GM12878 (cell line): Measurements from ENCODE around the gene OR7A10. TPM values are rescaled to one million over a fixed set of nuclear protein-coding genes. Genes with fewer than 3 reads are reported as not detected.

Experiments used
- ATAC-seq: fragments of 200-7000 bp; cut with Tn5 transposase; 3 replicates; pipeline ENCODE4 v1.9.1; 2020; ENCODE audit warnings: mild to moderate bottlenecking, moderate library complexity
- BruUV-seq: library from RNA; stranded (reverse); fragments of 400-500 nt; replicated peaks from 2 replicates; lab custom pipeline; 2021; lab: Mats Ljungman, UMichigan
- CTCF ChIA-PET: fragments of 300-600 bp; sonication (Branson Sonifier 250); formaldehyde crosslinking; extraction: SDS; loops from one replicate; lab custom pipeline; 2021; ENCODE audit warnings: inconsistent platforms; lab: Yijun Ruan, JAX
- POLR2A ChIA-PET: fragments of 350-600 bp; formaldehyde crosslinking; extraction: SDS; loops from one replicate; lab custom pipeline; 2021; ENCODE audit warnings: inconsistent platforms; lab: Charles Lee
- RAD21 ChIA-PET: fragments of 300-600 bp; sonication (Branson Sonifier 250); formaldehyde crosslinking; loops from one replicate; lab custom pipeline; 2023; ENCODE audit warnings: antibody characterized with exemption; ENCODE audit not compliant: unreplicated experiment; lab: Charles Lee
- SMC1A ChIA-PET: fragments of 300-600 bp; sonication (Branson Sonifier 250); formaldehyde crosslinking; loops from one replicate; lab custom pipeline; 2023; ENCODE audit not compliant: unreplicated experiment, uncharacterized antibody; lab: Charles Lee
- DNase-seq: peaks from one replicate; pipeline ENCODE4 v3.0.0-alpha.2; 2011; ENCODE audit warnings: low read depth, low spot score
- FAIRE-seq: peaks from 3 replicates; lab custom pipeline; 2011; peaks lifted over from hg19 to GRCh38; lab: Jason Lieb, UNC
- H2AFZ ChIP-seq: 2 replicates; pipeline ENCODE4 v1.6.0; 2011; ENCODE audit warnings: low read depth, low read length, control low read depth; ENCODE audit not compliant: control insufficient read depth
- H3K27ac ChIP-seq: 2 replicates; pipeline ENCODE4 v1.5.1; 2011; ENCODE audit warnings: control low read depth; ENCODE audit not compliant: control insufficient read depth, insufficient read depth
- H3K27me3 ChIP-seq, 2 experiments: replicated peaks in 1 of 2; 2 replicates each; pipeline versions ENCODE4 v1.6.0 to v1.6.1; 2011; ENCODE audit warnings: low read length in 1 of 2; ENCODE audit not compliant: control insufficient read depth in 2 of 2, insufficient read depth in 2 of 2
- H3K36me3 ChIP-seq, 2 experiments: 2 replicates each; pipeline ENCODE4 v1.5.1; 2011; ENCODE audit warnings: low read length in 1 of 2; ENCODE audit not compliant: control insufficient read depth in 2 of 2, insufficient read depth in 2 of 2
- H3K4me1 ChIP-seq: 2 replicates; pipeline ENCODE4 v1.6.1; 2011; ENCODE audit warnings: mild to moderate bottlenecking, low read length, moderate library complexity, mixed read lengths; ENCODE audit not compliant: control insufficient read depth, insufficient read depth
- H3K4me2 ChIP-seq: 2 replicates; pipeline ENCODE4 v1.6.0; 2011; ENCODE audit warnings: control low read depth; ENCODE audit not compliant: control insufficient read depth, insufficient read depth
- H3K4me3 ChIP-seq: fragments of 200-600 bp; sonication (generic); 2 replicates; pipeline ENCODE4 v1.5.1; 2016
- H3K79me2 ChIP-seq: 2 replicates; pipeline ENCODE4 v1.6.0; 2011; ENCODE audit warnings: low read length; ENCODE audit not compliant: control insufficient read depth, insufficient read depth
- H3K9ac ChIP-seq: 2 replicates; pipeline ENCODE4 v1.8.0; 2011; ENCODE audit warnings: low read length, control low read depth, mixed read lengths; ENCODE audit not compliant: control insufficient read depth, insufficient read depth
- H3K9me3 ChIP-seq: replicated peaks from 3 replicates; pipeline ENCODE4 v1.5.1; 2011; ENCODE audit warnings: mild to moderate bottlenecking, low read length; ENCODE audit not compliant: control insufficient read depth, insufficient read depth
- H4K20me1 ChIP-seq: 2 replicates; pipeline ENCODE4 v1.6.0; 2011; ENCODE audit not compliant: control insufficient read depth, insufficient read depth
- RAD21 ChIP-seq: IDR thresholded peaks from 2 replicates; pipeline ENCODE4 v1.6.1; 2011; ENCODE audit warnings: mild to moderate bottlenecking, low read depth, low read length, moderate library complexity; ENCODE audit not compliant: insufficient read depth
- RBBP5 ChIP-seq: fragments of 200-600 bp; sonication (generic); conservative IDR thresholded peaks from 2 replicates; pipeline ENCODE4 v1.6.1; 2016
- TCF12 ChIP-seq: IDR thresholded peaks from 2 replicates; pipeline ENCODE4 v1.6.1; 2011; ENCODE audit warnings: low read depth, mild to moderate bottlenecking, low read length
- ZNF24 ChIP-seq: fragments of 450-650 bp; IDR thresholded peaks from 2 replicates; pipeline ENCODE4 v1.6.1; 2017; ENCODE audit warnings: antibody characterized with exemption, mild to moderate bottlenecking
- WGBS: methylation state at CpG from one replicate; pipeline ENCODE4 v1.1.6; 2016; ENCODE audit warnings: low lambda C conversion rate; ENCODE audit not compliant: insufficient replicate concordance, insufficient coverage; ENCODE audit errors: missing lambda C conversion rate; 5-methylcytosine and 5-hydroxymethylcytosine counted together
- in situ Hi-C: fragments of 300-500 bp; cut with MboI; formaldehyde crosslinking; loops from 9 replicates; pipeline ENCODE4 v1.14.3; 2018; ENCODE audit warnings: mixed read lengths
- intact Hi-C: fragments of 100-400 bp; cut with micrococcal nuclease; formaldehyde crosslinking; loops from one replicate; pipeline ENCODE4 v1.14.2; 2022; ENCODE audit not compliant: unreplicated experiment
- polyA plus RNA-seq, 11 experiments: library from polyadenylated mRNA; depleted of rRNA in 4 of 11; unstranded in 6 of 11; stranded (reverse) in 5 of 11; fragments of >200 nt; fragmentation: Nextera tagmentation in 4 of 11; fragmentation: Illumina TruSeq in 1 of 11; extraction: Ambion mirVana in 4 of 11; extraction: Trizol in 1 of 11; gene quantifications; 1 replicate in 1 of 11; 2 replicates in 10 of 11; pipeline versions ENCODE4 v1.2.1 to v1.2.3, GENCODE V29; 2011 to 2016; ENCODE audit warnings: inconsistent platforms in 2 of 11, missing spikeins in 2 of 11, low read depth in 1 of 11
- total RNA-seq, 4 experiments: library from RNA; depleted of rRNA in 3 of 4; stranded (reverse); fragments of >200 nt in 3 of 4; fragmentation: Illumina TruSeq in 1 of 4; extraction: Trizol in 1 of 4; gene quantifications; 2 replicates each; pipeline versions ENCODE4 v1.2.1 to v1.2.3, GENCODE V29; 2013 to 2021
- TF ChIP-seq, protein P1 (sequence below): IDR thresholded peaks from 2 replicates; pipeline ENCODE4 v1.6.1; 2012; ENCODE audit warnings: improper control_type of control experiment, low read depth, low read length; ENCODE audit not compliant: insufficient replicate concordance
- TF ChIP-seq, protein P2 (sequence below): IDR thresholded peaks from 2 replicates; pipeline ENCODE4 v1.6.1; 2011; ENCODE audit warnings: borderline replicate concordance, low read depth, mild to moderate bottlenecking, moderate library complexity, low read length; ENCODE audit not compliant: insufficient read depth, poor library complexity, severe bottlenecking
- TF ChIP-seq, protein P3 (sequence below): fragments of 450-650 bp; IDR thresholded peaks from 2 replicates; pipeline ENCODE4 v1.6.1; 2017; ENCODE audit warnings: mild to moderate bottlenecking, moderate library complexity

OR7A10 gene
- total and polyA plus RNA-seq, 10 of the 15 experiments (the other 5 are each of a cell fraction or from before 2014, with no cell fraction given), result not detected

DNA sequence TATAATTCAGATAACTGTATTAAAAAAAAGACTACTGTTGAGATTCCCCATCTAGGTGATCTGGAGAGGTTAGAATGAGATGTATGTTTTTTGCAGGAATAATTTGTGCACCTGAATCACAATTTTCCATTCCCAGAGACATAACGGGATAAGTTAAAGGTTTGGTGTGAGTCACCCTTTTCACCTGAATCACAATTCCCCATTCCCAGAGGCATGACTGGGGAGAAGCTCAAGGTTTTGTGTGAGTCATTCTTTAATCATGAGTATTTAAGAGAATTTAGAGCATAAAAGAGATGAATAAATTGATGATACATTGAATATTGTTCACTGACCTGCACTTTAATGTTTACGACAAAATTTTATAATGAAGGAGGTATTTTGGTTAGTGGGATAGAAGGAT lies 22.7 kb downstream of the OR7A10 start:
- Histone ChIP-seq H3K79me2 (no peaks in the 10 kb centered on the region), H3K36me3 (no peaks in the 10 kb centered on the region), H4K20me1 (no peaks in the 10 kb centered on the region), H3K4me3 (no peak overlapping the region), H3K27ac (no peak overlapping the region), H2AFZ (no peak overlapping the region), H3K4me1 (no peaks in the 10 kb centered on the region), H3K9me3 (no peaks in the 10 kb centered on the region; the same call in 2 of the 3 replicates), H3K27me3 (no peaks in the 10 kb centered on the region; a peak in 1 of 4 replicates), H3K4me2 (no peak overlapping the region), H3K9ac (no peak overlapping the region)
- DNase-seq, result no peak
- intact Hi-C loops, result no loop called here
- RAD21 ChIA-PET, result no interaction called here
- TF ChIP-seq, protein P1, sequence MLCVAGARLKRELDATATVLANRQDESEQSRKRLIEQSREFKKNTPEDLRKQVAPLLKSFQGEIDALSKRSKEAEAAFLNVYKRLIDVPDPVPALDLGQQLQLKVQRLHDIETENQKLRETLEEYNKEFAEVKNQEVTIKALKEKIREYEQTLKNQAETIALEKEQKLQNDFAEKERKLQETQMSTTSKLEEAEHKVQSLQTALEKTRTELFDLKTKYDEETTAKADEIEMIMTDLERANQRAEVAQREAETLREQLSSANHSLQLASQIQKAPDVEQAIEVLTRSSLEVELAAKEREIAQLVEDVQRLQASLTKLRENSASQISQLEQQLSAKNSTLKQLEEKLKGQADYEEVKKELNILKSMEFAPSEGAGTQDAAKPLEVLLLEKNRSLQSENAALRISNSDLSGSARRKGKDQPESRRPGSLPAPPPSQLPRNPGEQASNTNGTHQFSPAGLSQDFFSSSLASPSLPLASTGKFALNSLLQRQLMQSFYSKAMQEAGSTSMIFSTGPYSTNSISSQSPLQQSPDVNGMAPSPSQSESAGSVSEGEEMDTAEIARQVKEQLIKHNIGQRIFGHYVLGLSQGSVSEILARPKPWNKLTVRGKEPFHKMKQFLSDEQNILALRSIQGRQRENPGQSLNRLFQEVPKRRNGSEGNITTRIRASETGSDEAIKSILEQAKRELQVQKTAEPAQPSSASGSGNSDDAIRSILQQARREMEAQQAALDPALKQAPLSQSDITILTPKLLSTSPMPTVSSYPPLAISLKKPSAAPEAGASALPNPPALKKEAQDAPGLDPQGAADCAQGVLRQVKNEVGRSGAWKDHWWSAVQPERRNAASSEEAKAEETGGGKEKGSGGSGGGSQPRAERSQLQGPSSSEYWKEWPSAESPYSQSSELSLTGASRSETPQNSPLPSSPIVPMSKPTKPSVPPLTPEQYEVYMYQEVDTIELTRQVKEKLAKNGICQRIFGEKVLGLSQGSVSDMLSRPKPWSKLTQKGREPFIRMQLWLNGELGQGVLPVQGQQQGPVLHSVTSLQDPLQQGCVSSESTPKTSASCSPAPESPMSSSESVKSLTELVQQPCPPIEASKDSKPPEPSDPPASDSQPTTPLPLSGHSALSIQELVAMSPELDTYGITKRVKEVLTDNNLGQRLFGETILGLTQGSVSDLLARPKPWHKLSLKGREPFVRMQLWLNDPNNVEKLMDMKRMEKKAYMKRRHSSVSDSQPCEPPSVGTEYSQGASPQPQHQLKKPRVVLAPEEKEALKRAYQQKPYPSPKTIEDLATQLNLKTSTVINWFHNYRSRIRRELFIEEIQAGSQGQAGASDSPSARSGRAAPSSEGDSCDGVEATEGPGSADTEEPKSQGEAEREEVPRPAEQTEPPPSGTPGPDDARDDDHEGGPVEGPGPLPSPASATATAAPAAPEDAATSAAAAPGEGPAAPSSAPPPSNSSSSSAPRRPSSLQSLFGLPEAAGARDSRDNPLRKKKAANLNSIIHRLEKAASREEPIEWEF, result no peak
- TF ChIP-seq TCF12 (no peak), RBBP5 (no peak), ZNF24 (no peak), RAD21 (no peak)
- TF ChIP-seq, protein P2, sequence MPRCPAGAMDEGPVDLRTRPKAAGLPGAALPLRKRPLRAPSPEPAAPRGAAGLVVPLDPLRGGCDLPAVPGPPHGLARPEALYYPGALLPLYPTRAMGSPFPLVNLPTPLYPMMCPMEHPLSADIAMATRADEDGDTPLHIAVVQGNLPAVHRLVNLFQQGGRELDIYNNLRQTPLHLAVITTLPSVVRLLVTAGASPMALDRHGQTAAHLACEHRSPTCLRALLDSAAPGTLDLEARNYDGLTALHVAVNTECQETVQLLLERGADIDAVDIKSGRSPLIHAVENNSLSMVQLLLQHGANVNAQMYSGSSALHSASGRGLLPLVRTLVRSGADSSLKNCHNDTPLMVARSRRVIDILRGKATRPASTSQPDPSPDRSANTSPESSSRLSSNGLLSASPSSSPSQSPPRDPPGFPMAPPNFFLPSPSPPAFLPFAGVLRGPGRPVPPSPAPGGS, result no peak
- TF ChIP-seq, protein P3, sequence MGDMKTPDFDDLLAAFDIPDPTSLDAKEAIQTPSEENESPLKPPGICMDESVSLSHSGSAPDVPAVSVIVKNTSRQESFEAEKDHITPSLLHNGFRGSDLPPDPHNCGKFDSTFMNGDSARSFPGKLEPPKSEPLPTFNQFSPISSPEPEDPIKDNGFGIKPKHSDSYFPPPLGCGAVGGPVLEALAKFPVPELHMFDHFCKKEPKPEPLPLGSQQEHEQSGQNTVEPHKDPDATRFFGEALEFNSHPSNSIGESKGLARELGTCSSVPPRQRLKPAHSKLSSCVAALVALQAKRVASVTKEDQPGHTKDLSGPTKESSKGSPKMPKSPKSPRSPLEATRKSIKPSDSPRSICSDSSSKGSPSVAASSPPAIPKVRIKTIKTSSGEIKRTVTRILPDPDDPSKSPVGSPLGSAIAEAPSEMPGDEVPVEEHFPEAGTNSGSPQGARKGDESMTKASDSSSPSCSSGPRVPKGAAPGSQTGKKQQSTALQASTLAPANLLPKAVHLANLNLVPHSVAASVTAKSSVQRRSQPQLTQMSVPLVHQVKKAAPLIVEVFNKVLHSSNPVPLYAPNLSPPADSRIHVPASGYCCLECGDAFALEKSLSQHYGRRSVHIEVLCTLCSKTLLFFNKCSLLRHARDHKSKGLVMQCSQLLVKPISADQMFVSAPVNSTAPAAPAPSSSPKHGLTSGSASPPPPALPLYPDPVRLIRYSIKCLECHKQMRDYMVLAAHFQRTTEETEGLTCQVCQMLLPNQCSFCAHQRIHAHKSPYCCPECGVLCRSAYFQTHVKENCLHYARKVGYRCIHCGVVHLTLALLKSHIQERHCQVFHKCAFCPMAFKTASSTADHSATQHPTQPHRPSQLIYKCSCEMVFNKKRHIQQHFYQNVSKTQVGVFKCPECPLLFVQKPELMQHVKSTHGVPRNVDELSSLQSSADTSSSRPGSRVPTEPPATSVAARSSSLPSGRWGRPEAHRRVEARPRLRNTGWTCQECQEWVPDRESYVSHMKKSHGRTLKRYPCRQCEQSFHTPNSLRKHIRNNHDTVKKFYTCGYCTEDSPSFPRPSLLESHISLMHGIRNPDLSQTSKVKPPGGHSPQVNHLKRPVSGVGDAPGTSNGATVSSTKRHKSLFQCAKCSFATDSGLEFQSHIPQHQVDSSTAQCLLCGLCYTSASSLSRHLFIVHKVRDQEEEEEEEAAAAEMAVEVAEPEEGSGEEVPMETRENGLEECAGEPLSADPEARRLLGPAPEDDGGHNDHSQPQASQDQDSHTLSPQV, result no peak
- BruUV-seq, result no TSS peak
- in situ Hi-C loops, result no loop called here
- POLR2A ChIA-PET, result no interaction called here
- WGBS, result 23% methylated on average over 2 of the region's 2 CpGs
- ATAC-seq, result no peak
- SMC1A ChIA-PET, result no interaction called here
- CTCF ChIA-PET, result no interaction called here
- no peak for FAIRE-seq
